GM18517 (cell line): ENCODE measurements around the gene KCNQ2.
"Not testable (repeated sequence)": the region's sequence is repeated elsewhere in the genome, so short reads cannot be mapped to it uniquely, and the experiment has no call there.

ENCODE experiments used
- ATAC-seq: cut with Tn5 transposase; IDR thresholded peaks from one replicate; pipeline ENCODE4 v1.9.1; 2021; ENCODE audit warnings: mild to moderate bottlenecking, moderate library complexity; ENCODE audit not compliant: unreplicated experiment

The KCNQ2 gene

DNA sequence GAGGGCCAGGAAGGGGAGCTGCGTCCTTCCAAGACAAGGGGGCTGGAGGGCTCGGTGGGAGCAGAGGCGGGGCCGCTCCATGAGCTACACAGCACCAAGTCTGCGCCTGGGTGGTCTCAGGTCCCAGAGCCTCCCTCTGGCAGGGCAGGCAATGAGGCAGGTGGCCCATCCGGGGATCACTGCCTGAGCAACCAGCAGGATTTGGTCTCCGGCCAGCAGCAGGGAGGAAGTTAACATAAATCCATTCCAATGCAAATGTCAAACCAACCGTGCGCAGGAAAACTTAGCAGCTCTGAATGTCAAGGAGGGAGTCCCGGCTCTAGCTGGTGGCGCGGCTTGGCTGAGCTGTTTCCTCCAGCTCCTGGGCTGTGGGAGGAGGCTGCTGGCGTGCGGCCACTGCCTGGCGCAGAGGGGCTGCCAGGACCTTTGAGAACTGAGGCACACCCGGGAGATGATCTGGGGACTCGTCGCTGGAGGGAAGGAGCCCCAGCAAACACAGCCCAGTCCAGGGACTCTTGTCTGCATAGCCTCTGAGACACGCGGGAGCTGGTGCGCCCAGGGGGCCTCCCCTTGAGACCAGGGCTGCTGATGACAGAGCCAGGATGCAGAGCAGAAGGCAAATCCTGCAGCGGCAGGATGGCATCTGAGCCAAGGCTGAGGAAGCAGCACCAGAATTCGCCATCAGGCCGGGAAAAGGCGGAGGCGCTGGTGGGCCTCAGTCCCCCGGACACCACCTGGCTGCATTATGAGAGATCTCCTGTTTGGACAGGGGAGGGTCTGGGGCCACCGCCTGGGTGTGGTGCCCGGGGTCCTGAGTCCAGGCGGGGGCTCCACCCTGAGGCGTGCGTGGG, 78.2 kb downstream of the KCNQ2 start:
- ATAC-seq: no peak

DNA sequence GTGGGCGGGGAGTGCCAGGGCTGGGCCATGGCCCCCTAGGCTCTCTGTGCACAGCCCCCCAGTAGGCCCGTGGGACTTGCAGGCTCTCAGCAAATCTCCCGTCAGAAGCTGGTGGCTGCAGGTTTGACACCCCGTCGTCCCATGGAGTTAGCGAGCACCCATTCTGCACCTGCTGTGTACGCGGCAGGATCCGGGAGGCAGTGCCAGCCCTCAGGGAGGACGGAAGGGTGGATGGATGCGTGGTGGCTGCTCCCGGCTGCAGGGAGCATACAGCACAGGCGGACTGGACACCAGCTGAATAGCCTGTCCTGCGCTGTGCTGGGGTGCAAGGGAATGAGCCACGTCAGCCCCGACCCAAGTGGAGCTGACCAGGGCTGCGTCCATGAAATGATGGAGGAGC, 78.9 kb downstream of the KCNQ2 start:
- ATAC-seq: no peak

DNA sequence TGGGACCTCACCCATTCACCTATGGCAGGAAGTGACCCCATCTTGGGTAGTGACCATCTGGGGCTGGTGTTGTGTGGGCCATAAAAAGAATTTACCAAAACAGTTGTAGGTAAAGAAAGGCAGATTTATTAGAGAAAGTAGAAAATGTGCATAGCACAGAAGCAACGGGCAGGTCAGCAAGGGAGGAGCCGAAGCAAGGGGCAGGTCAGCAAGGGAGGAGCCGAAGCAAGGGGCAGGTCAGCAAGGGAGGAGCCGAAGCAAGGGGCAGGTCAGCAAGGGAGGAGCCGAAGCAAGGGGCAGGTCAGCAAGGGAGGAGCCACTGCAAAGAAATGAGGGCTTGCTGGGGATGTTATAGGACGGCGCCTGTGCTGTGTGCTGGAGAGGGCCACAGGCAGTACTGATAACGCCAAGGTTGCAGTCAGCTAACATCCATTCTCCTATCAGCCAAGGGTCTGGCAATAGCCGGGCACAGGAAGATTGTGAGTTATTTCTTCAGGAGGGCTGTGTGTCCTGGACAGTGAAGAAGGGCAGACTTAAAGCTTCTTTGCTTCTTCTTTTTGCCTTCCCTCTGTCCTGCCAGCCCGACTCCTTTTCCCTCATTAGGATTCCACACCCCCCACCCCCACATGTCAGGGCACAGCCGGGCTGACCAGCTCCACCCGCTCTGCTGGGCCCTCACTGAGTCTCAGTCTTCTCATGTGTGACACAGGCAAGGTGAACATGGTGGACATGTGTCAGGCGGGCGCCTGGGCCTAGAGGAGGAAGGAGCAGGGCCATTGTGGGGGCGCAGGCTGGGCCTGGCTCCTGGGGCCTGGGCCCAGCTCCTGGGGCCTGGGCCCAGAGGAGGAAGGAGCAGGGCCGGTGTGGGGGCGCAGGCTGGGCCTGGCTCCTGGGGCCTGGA, 79.7 kb downstream of the KCNQ2 start:
- ATAC-seq: no peak

DNA sequence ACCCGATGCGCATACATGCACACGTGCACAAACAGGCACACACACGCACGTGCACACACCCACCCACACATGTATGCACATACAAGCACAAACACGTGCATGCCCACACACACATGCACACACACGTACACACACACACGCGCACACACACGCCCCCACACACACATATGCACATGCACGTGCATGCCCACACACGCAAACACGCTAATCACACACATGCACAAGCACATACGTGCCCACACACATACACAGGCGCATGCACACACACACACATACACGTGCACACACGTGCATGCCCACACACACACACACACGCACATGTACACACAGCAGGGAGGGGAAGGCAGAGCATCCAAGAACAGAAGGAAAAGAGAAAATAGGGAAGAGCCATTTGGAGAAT, 84.5 kb downstream of the KCNQ2 start:
- no peak for ATAC-seq

DNA sequence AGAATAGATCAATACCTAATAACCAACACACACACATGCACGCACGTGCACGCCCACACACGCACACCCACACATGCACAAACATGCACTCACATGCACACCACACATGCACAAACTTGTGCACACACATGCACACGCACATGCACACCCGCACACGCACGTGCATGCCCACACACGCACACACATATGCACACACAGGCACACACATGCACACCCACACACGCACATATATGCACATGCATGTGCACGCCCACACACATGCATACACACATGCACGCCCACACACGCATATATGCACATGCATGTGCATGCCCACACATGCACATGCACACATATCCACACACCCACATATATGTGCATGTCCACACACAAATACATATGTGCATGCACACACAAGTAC, 85.1 kb downstream of the KCNQ2 start:
- no peak for ATAC-seq

DNA sequence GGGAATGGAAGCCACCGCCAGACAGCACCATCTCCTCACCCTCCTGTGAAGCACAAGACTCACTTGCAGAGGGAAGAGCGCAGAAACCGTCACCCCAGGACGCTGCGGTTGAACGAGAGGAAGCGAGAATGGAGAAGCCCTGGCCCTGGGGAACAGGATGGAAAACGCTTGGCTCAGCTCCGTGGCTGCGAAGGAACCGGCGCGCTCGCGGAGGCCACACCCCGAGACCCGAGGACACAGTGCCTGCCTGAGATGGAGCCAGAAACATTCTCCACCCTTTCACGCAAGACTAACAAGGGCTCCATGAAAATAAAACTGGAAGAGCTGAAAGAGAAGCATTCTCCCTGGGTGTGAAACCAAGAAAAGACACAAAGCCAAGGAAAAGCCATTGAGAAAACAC, 86.0 kb downstream of the KCNQ2 start:
- no peak for ATAC-seq

DNA sequence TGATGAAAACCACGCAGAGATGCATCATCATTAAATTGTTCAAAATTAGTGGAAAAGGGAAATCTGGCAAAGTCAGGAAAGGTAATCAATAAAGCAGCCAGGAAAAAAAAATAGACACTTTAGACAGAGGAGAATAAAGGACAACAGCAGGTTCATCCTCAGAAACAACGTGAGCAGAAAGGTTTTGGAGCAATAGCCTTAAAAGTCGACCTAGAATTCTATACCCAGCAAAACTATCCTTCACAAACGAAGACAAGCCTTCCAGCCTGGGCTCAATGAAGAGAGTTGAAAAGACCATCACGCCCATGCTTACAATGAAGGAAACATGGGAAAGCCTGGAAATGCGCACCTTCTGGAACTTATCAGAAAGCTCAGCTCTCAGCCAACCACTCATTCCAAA, 86.6 kb downstream of the KCNQ2 start:
- ATAC-seq: no peak

DNA sequence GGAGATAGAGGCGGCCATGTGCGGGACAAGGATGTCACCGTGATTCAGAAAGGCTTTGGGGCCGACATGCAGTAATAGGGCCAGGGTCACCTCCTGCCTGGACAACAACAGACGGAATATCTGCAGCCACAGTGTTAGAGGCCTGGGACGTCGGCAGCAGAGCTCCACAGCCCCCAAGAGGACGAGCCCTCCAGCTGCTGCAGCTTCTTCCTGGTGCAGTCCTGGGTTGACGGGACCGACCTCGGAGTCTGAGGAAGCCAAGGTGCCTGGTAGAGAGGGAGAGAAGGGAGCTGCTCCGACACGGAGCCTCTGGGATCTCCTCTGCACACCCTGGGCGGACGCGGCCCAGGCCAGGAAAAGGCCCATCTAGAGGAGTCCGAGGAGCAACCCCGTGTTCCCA, 88.1 kb downstream of the KCNQ2 start:
- no peak for ATAC-seq

DNA sequence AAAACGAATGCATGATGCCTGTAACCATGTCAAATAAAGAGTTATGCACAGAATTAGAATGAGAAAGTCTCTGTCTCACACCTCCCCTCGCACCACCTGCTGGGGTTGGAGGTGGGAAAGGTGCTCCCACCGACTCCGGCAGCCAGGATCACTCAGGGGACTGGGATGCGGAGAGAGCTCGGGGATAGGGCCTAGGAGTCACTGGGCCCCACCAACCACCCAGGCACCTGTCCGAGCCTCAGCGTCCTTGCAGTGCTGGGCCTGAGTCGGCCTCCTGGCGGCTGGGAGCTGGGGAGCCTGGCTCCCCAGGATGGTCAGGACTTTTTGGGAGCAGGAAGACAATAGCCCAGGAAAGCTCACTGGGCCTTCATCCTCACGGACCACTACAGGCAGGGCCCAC, 88.9 kb downstream of the KCNQ2 start:
- no peak for ATAC-seq

DNA sequence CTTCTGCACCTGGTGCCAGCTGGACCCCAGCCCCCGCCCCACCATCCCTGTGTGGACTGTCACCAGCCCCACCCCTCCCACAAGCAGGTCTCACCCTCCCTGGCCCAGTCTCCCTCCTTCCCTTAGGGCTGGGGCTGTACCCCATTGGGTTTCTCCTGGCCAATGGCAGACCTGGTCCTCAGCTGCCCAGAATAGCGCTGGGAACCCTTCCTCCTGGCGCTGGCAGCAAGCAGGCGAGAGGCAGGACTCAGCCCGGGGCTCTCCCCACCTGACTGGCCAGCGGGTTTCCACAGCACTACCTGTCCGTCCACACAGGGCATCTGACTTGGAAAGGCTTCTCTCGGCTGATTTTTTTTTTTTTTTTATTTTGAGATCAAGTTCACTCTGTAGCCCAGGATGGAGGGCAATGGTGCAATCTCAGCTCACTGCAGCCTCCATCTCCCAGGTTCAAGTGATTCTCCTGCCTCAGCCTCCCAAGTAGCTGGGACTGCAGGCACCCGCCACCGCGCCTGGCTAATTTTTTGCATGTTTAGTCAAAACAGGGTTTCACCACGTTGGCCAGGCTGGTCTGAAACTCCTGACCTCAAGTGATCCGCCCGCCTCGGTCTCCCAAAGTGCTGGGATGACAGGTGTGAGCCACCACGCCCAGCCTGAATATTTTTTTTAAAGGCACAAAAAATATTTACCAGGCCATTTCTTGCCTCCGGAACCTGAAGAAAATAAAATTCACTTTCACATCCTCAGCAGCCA, 89.7 kb downstream of the KCNQ2 start:
- ATAC-seq: no peak

DNA sequence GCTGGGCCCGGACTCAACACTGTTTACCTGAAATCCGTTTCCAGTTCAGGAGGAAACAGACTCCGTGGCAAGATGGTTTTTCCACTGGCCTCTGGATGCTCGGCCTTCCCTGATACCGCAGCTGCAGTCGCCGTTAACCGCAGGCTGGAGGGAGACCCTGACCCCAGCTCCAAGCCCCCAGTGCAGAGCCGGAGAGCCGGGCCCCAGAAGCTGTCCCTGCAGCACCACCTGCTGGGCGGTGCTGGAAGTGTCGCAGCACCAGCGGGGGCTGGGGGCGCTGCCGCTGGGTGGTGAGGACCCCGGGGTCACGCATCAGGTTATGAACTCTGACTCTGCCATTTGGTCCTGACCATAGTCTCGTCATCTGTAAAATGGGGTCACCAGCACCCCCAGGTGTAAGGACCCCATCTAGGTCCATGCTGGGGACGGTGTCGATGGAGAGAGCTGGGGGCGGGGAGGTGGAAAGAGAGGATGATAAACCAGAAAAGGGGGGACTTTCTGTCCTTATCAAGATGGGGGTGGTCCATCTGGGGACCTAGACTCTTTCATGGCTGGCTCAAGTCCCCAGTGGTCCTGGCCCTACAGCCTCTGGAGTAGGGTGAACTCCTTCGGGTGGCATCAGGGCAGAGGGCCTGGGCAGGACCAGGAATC, 90.5 kb downstream of the KCNQ2 start:
- no peak for ATAC-seq

DNA sequence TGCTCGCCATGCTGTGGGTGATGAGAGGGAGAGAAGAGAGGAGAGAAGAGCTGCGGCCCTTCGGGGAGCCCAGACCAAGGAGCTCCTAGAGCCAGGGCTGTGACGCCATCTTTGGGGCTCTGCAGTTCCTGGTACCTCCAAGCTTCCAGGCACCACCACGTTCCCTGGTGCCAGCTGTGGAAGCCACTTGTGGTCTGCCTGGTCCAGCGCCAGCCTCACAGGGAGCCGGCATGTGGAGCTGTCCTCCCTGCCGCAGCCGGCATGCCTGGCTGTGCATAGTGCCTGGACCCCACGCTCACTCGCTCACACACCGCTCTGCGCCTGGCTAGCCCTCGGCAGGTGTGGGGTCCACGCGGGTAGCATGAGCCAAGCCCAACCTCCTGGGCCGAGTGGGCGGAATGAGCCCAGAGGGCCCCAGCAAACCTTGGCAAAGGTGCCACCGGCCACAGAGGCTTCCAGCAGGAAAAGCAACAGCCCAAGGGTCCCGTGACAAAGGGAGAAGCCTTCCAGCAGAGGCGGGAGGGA, 92.0 kb downstream of the KCNQ2 start:
- no peak for ATAC-seq

DNA sequence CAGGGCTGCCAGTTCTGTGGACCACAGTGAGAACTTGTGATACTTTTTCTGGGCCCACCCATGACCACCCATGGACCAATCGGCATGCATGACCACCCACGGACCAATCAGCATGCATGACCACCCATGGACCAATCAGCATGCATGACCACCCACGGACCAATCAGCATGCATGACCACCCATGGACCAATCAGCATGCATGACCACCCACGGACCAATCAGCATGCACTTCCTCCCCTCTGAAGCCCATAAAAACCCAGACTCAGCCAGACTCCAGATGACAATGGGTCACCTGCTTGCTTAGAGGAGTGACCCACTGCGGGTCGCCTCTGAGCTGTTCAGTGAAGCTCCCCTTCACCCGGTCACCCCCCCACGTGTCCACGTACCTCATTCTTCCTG, 92.6 kb downstream of the KCNQ2 start:
- ATAC-seq: not testable (repeated sequence)

DNA sequence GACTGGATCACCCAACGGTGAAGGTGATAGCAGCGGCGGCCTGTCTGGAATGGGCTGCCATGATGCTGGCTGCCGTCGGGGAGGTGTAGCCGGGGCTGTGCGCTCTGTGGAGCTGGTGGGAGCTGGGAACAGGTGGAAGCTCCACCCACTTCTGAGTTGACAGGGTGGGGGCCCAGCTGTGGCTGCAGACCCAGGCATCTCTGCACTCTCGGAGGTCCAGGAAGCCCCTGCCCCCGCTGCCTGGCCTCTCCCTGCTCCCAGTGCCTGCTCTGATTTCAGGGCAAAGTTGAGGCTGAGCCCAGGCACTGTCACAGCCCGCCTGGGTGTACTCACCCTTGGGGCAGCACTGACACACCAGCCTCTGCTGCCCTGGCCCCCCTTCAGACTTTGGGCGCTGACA, 93.2 kb downstream of the KCNQ2 start:
- ATAC-seq: no peak

DNA sequence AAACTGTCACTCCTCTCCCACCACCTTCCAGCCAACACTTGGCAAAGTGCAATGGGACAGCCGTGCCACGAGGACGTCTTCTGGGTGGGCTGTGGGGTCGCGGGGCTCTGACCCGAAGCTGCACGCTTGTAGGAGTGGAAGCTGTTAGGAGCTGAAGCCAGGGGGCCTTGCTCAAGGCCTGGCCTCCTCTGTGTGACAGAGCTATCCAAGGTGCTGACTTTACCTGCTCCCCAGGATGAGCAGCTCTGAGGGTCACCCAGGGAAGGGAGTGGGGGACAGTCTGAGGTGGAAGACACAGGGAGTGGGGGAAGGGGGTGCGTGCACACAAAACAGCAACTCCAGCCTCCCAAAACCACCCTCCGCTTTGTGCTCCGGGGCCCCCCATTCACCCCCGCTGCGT, 93.8 kb downstream of the KCNQ2 start:
- ATAC-seq: no peak

DNA sequence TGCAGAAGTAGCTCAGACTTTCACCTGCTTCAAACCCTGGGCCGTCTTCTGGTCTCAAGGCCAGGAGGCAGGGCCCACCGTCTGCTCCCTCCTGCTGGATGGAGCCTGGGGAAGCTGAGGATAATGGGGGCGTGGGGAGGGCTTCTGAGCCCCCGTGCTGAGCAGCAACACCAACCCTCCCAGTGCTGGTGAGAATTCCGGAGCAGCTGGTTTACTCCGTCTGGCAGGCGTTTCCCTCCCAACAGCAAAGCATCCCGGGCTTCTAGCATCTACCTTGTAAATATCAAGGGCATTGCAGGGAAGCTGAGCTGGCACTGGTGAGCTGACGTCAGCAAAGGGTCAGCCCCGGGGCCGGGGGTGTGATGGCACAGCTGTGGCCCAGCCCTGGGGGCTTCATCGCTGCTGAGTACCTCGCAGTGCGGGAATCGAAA, 94.5 kb downstream of the KCNQ2 start:
- no peak for ATAC-seq

DNA sequence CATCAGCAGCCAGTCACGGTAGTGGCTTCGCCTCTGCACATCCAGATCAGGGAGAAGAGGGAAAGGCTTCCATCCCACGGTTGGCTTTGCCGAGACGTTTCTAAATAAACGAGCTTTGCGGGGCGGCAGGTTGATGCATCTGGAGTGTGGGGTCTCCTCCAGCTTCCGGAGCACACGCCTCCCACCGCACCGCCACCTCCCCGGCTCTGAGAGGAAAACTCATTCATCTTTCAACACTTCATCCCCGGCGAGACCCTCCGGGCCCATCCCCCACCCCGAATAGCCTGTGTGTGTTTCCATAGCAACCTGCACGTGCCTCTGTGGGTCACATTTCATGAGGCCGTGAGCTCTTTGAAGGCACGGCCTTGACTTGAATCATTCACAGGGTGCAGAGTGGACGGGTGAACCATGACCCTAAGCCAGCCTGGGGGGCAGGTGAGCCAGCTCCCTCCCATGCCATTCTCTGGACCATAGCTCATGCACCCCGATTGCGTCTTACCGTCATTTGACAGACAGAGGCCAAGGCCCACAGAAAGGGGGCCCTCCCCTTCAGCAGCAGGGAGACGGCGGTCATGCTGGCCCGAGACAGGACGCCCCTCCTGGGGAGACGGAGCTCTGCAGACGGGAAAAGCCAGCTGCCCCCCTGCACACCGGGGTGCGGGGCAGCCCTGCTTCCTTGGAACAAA, 95.1 kb downstream of the KCNQ2 start:
- ATAC-seq: no peak

DNA sequence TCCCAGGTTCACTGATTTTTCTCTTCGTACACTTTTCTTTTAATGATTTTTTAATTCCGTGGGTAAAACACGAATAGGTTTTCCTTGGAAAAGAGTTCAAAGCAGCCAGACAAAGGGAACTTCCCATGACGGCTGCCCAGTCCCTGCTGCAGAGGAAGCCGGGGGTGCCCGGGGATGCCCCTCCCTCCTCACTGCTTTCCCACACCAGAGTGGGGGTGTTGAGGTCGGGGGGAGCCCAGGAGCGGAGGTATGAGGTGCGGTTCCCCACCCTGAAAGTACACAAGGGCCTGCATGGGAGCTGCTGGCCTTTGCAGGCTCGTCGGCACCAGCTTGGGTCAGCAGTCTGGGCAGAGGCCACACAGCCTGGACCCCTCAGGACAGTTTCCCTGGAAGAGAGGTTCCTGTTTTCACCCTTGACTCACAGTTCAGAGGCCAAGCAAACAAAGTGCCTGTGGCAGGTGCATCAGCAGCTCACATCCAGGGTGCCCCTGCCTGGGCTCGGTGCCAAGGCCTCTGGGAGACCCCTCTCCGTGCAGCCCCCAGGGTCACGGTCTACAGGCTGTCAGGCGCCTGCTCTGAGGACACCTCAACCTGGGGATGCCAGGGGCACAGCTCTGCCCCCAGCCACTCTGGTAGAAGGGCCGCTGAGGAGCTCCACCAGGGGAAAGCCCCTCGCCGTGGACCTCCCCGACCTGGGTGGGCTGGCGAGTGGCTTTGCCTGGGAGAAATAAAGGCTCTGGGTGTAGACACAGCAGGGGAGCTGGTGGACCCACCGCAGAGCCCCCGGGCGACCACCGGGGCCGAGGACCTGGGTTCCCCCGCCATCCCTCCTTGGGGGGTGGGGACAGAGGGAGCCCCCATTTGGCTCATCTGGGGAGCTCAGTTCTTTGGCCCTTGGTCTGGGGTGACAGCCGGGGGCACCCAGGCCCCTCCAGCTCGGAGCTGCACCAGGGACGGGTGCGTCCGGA, 95.9 kb downstream of the KCNQ2 start:
- ATAC-seq: no peak

DNA sequence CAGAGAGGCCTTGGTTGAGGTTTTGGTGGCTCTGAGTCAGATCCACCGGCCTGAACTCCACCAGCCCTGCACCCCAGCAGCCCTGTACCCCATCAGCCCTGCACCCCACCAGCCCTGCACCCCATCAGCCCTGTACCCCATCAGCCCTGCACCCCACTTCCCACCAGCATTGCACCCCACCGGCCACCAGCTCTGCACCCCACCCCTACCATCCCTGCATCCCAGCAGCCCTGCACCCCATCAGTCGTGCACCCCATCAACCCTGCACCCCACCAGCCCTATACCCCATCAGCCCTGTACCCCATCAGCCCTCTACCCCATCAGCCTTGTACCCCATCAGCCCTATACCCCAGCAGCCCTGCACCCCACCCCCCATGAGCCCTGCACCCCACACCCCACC, 97.0 kb downstream of the KCNQ2 start:
- no peak for ATAC-seq
